Omental fat pad (tissue), 4 donors: ENCODE data around the gene MEN1. TPM values are rescaled to one million over a fixed set of nuclear protein-coding genes. Genes with fewer than 3 reads are reported as not detected.
A peak's percentile ranks its signal among the peaks of the same experiment; 100 is the strongest.
"Not testable (repeated sequence)": the region's sequence is repeated elsewhere in the genome, so short reads cannot be mapped to it uniquely, and the experiment has no call there.

Experiments used
- ATAC-seq: fragments of 150-250 bp; one replicate; pipeline ENCODE4 v1.9.1; 2016; ENCODE audit warnings: mild to moderate bottlenecking, moderate library complexity; ENCODE audit not compliant: low FRiP score
- DNase-seq: peaks from one replicate; pipeline ENCODE4 v3.0.0-alpha.2; 2019; ENCODE audit warnings: low spot score
- CTCF ChIP-seq, 3 donors: fragments of 450-650 bp; IDR thresholded peaks; one replicate each; pipeline ENCODE4 v1.5.1; 2016 to 2017; ENCODE audit warnings: antibody characterized with exemption in 3 of 3, mild to moderate bottlenecking in 3 of 3, moderate library complexity in 2 of 3
- total RNA-seq, 4 donors: library from RNA; depleted of rRNA; stranded (reverse); fragments of >200 nt; gene quantifications; one replicate each; pipeline ENCODE4 v1.1.0, GENCODE V29; 2016

The MEN1 gene
- total RNA-seq, 4 donors from 2014 or later, result 7.3 to 20.2 (median 12.2) TPM

GRCh38 chr11:64850979-64851567 is 40.7 kb upstream of the MEN1 start:
- DNase-seq (no peak), ATAC-seq (no peak)
- no peak for TF ChIP-seq CTCF (IDR thresholded peaks at IDR 0.05)

- ATAC-seq (no peak), DNase-seq (no peak)
- TF ChIP-seq CTCF (IDR thresholded peaks at IDR 0.05), result no peak
Observed at GRCh38 chr11:64849598-64850356, 39.4 kb upstream of the MEN1 start.

DNA sequence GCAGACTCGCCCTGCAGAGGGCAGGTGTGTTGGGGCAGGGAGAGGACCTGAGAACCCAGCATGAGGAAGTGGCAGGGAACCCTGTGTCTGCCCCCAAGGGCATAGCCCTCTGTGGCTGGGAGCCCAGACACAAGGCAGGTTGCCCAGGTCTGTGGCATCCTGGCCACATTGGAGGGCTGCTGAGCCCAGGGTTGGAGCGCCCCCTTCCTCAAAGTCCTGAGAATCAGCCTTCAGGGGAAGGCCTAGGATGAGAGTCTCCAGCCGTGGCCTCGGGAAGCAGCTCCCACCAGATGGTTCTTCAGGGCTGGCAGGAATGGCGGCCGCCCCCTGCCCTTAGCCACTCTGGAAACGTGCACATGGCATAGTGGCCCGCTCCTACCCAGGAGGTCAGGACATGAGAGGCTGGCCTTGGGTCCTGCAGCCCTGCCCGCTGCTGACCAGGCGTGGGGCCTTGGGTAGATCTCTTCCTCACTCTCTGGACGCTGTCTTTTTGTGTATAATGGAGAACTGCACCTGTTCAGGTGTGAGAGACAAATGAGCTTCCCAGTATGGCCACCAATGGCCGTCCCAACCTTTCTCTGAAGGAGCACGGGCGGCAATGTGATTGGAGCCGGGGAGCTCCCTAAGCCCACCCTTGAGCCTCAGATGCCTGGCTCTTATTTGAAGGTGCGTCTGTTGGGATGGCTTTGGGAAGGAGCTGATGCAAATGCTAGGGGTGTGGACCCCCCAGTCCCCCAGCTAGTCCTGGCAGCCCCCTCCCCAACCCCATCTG is 38.7 kb upstream of the MEN1 start:
- ATAC-seq (no peak), DNase-seq (no peak)
- TF ChIP-seq CTCF (IDR thresholded peaks at IDR 0.05), result no peak

GRCh38 chr11:64848214-64848825 is 38.0 kb upstream of the MEN1 start:
- ATAC-seq (no peak), DNase-seq (no peak)
- no peak for TF ChIP-seq CTCF (IDR thresholded peaks at IDR 0.05)

- ATAC-seq (peak; percentile 45), DNase-seq (peak; percentile 85)
- peak in 2 of 3 donors; percentile 73 to 82 for TF ChIP-seq CTCF (IDR thresholded peaks at IDR 0.05)
Observed at GRCh38 chr11:64846998-64847666, 36.8 kb upstream of the MEN1 start.

- DNase-seq, ATAC-seq: not testable (repeated sequence)
Observed at GRCh38 chr11:64845776-64846129, 35.4 kb upstream of the MEN1 start.
